Ishikawa (cell line): ENCODE results near the gene SHPK.

Experiments
- CEBPB ChIP-seq: IDR thresholded peaks from 2 replicates; pipeline ENCODE4 v1.6.1; 2012
- CREB1 ChIP-seq: IDR thresholded peaks from 2 replicates; pipeline ENCODE4 v1.6.1; 2012; ENCODE audit warnings: low read depth
- EGR1 ChIP-seq: IDR thresholded peaks from 2 replicates; pipeline ENCODE4 v1.6.1; 2012
- EP300 ChIP-seq: IDR thresholded peaks from 2 replicates; pipeline ENCODE4 v1.6.1; 2012; ENCODE audit warnings: borderline replicate concordance
- FOXM1 ChIP-seq: IDR thresholded peaks from 2 replicates; pipeline ENCODE4 v1.6.1; 2012; ENCODE audit warnings: low read depth, borderline replicate concordance
- MAX ChIP-seq: IDR thresholded peaks from 2 replicates; pipeline ENCODE4 v1.6.1; 2012
- NFIC ChIP-seq: IDR thresholded peaks from 2 replicates; pipeline ENCODE4 v1.6.1; 2012
- RAD21 ChIP-seq: IDR thresholded peaks from 2 replicates; pipeline ENCODE4 v1.6.1; 2012; ENCODE audit warnings: low read depth
- REST ChIP-seq: IDR thresholded peaks from 2 replicates; pipeline ENCODE4 v1.6.1; 2012; ENCODE audit warnings: low read depth, mild to moderate bottlenecking
- TAF1 ChIP-seq: IDR thresholded peaks from 2 replicates; pipeline ENCODE4 v1.6.1; 2012; ENCODE audit warnings: low read depth, mild to moderate bottlenecking
- TCF12 ChIP-seq: IDR thresholded peaks from 2 replicates; pipeline ENCODE4 v1.6.1; 2012; ENCODE audit warnings: low read depth
- TEAD4 ChIP-seq: IDR thresholded peaks from 2 replicates; pipeline ENCODE4 v1.6.1; 2012
- USF1 ChIP-seq: IDR thresholded peaks from 2 replicates; pipeline ENCODE4 v1.6.1; 2012
- YY1 ChIP-seq: IDR thresholded peaks from 2 replicates; pipeline ENCODE4 v1.6.1; 2012; ENCODE audit warnings: low read depth
- ZBTB7A ChIP-seq: IDR thresholded peaks from 2 replicates; pipeline ENCODE4 v1.6.1; 2012; ENCODE audit warnings: low read depth

Gene SHPK

GRCh38 chr17:3572231-3572630 is 63.8 kb downstream of the SHPK start:
- TF ChIP-seq TEAD4 = no peak

GRCh38 chr17:3571043-3571900 is 64.8 kb downstream of the SHPK start:
- TF ChIP-seq TCF12 (no peak), NFIC (no peak)

GRCh38 chr17:3569534-3570137 is 66.4 kb downstream of the SHPK start:
- TF ChIP-seq REST = no peak
- no peak for TF ChIP-seq ZBTB7A
- TF ChIP-seq RAD21 = no peak
- no peak for TF ChIP-seq TEAD4
- no peak for TF ChIP-seq TAF1
- no peak for TF ChIP-seq CEBPB
- TF ChIP-seq USF1 = no peak
- no peak for TF ChIP-seq FOXM1
- TF ChIP-seq YY1 = no peak
- TF ChIP-seq NFIC = no peak
- TF ChIP-seq CREB1 = no peak
- TF ChIP-seq EP300 = no peak
- no peak for TF ChIP-seq MAX
- no peak for TF ChIP-seq EGR1
- TF ChIP-seq TCF12 = no peak

GRCh38 chr17:3566551-3566950 is 69.5 kb downstream of the SHPK start:
- no peak for TF ChIP-seq TCF12

- no peak for TF ChIP-seq MAX
- TF ChIP-seq EP300 = no peak
- TF ChIP-seq TCF12 = no peak
- no peak for TF ChIP-seq CEBPB
- no peak for TF ChIP-seq ZBTB7A
- TF ChIP-seq RAD21 = no peak
- TF ChIP-seq FOXM1 = no peak
- TF ChIP-seq CREB1 = no peak
- TF ChIP-seq TEAD4 = no peak
- no peak for TF ChIP-seq REST
- TF ChIP-seq USF1 = no peak
- TF ChIP-seq TAF1 = no peak
- TF ChIP-seq YY1 = no peak
- TF ChIP-seq NFIC = no peak
- TF ChIP-seq EGR1 = no peak
These were observed 70.9 kb downstream of the SHPK start for GRCh38 chr17:3565143-3565542.

- TF ChIP-seq MAX = no peak
- TF ChIP-seq ZBTB7A = no peak
- TF ChIP-seq NFIC = no peak
- no peak for TF ChIP-seq CREB1
- no peak for TF ChIP-seq FOXM1
- no peak for TF ChIP-seq EGR1
- TF ChIP-seq EP300 = no peak
- no peak for TF ChIP-seq YY1
- TF ChIP-seq TEAD4 = no peak
These were observed 76.8 kb downstream of the SHPK start for GRCh38 chr17:3559270-3559645.
